GM23338 (cell line): ENCODE measurements around the gene SENP6. TPM values are rescaled to one million over a fixed set of nuclear protein-coding genes. Genes with fewer than 3 reads are reported as not detected.
"Not testable (repeated sequence)": the region's sequence is repeated elsewhere in the genome, so short reads cannot be mapped to it uniquely, and the experiment has no call there.

ENCODE experiments used
- ATAC-seq: fragments of 200-7000 bp; cut with Tn5 transposase; 3 replicates; pipeline ENCODE4 v1.9.1; 2020
- DNase-seq: peaks from one replicate; pipeline ENCODE4 v3.0.0-alpha.2; 2015; ENCODE audit warnings: low spot score
- H2AFZ ChIP-seq: fragments of 200-600 bp; sonication (generic); 2 replicates; pipeline ENCODE4 v1.8.0; 2016; ENCODE audit warnings: antibody characterized with exemption, mild to moderate bottlenecking, moderate library complexity
- H3F3A ChIP-seq: fragments of 200-600 bp; sonication (generic); replicated peaks from 2 replicates; pipeline ENCODE4 v1.8.0; 2017; ENCODE audit warnings: antibody characterized with exemption, mixed run types, low read depth
- H3K27ac ChIP-seq: fragments of 200-600 bp; sonication (generic); 2 replicates; pipeline ENCODE4 v1.6.1; 2016; ENCODE audit warnings: low read depth
- H3K27me3 ChIP-seq: fragments of 200-600 bp; sonication (generic); 2 replicates; pipeline ENCODE4 v1.8.0; 2016; ENCODE audit warnings: mild to moderate bottlenecking, mixed run types, moderate library complexity; ENCODE audit not compliant: insufficient read depth
- H3K36me3 ChIP-seq: fragments of 200-600 bp; sonication (generic); 2 replicates; pipeline ENCODE4 v1.8.0; 2016; ENCODE audit warnings: mild to moderate bottlenecking; ENCODE audit not compliant: insufficient read depth
- H3K4me1 ChIP-seq: fragments of 200-600 bp; sonication (generic); 2 replicates; pipeline ENCODE4 v1.8.0; 2016; ENCODE audit warnings: mild to moderate bottlenecking, moderate library complexity; ENCODE audit not compliant: insufficient read depth
- H3K4me2 ChIP-seq: fragments of 200-600 bp; sonication (generic); 2 replicates; pipeline ENCODE4 v1.7.1; 2017; ENCODE audit warnings: mixed run types
- H3K4me3 ChIP-seq: fragments of 200-600 bp; sonication (generic); 2 replicates; pipeline ENCODE4 v1.6.1; 2016; ENCODE audit warnings: mixed run types
- H3K79me2 ChIP-seq: fragments of 200-600 bp; sonication (generic); replicated peaks from 2 replicates; pipeline ENCODE4 v1.8.0; 2017; ENCODE audit warnings: mild to moderate bottlenecking; ENCODE audit not compliant: insufficient read depth
- H3K9me2 ChIP-seq: fragments of 200-600 bp; sonication (generic); 2 replicates; pipeline ENCODE4 v1.8.0; 2017; ENCODE audit not compliant: insufficient read depth
- H4K20me1 ChIP-seq: fragments of 200-600 bp; sonication (generic); replicated peaks from 2 replicates; pipeline ENCODE4 v1.8.0; 2017; ENCODE audit warnings: mild to moderate bottlenecking; ENCODE audit not compliant: insufficient read depth
- H3K27ac Mint-ChIP-seq: 2 replicates; pipeline ENCODE4 v1.8.0; 2020; ENCODE audit warnings: inconsistent platforms, mild to moderate bottlenecking, moderate library complexity, mixed read lengths
- H3K27me3 Mint-ChIP-seq: 3 replicates; pipeline ENCODE4 v1.8.0; 2022; ENCODE audit warnings: low read depth, mild to moderate bottlenecking, moderate library complexity, mixed read lengths, inconsistent platforms; ENCODE audit not compliant: insufficient read depth, poor library complexity
- H3K36me3 Mint-ChIP-seq: 3 replicates; pipeline ENCODE4 v1.8.0; 2021; ENCODE audit warnings: low read depth, mild to moderate bottlenecking, inconsistent platforms, moderate library complexity, mixed read lengths
- H3K4me1 Mint-ChIP-seq: 3 replicates; pipeline ENCODE4 v1.8.0; 2020; ENCODE audit warnings: mild to moderate bottlenecking, inconsistent platforms, mixed read lengths
- H3K4me3 Mint-ChIP-seq: 3 replicates; pipeline ENCODE4 v1.8.0; 2021; ENCODE audit warnings: moderate library complexity, mild to moderate bottlenecking, inconsistent platforms, mixed read lengths
- H3K9me3 Mint-ChIP-seq: 3 replicates; pipeline ENCODE4 v1.8.0; 2020; ENCODE audit warnings: moderate library complexity, mild to moderate bottlenecking, inconsistent platforms, mixed read lengths
- CREB1 ChIP-seq: fragments of 250-450 bp; sonication (Bioruptor Pico); IDR thresholded peaks from 2 replicates; pipeline ENCODE4 v1.5.0; 2020; ENCODE audit warnings: low read depth, mild to moderate bottlenecking, moderate library complexity
- CTCF ChIP-seq, 2 experiments: fragments of 200-600 bp in 1 of 2; sonication (generic) in 1 of 2; conservative IDR thresholded peaks; 2 replicates each; pipeline versions ENCODE4 v1.5.1 to v1.6.1; 2016 to 2017; ENCODE audit warnings: antibody characterized with exemption in 2 of 2, low read depth in 2 of 2, mild to moderate bottlenecking in 2 of 2, moderate library complexity in 1 of 2
- EZH2phosphoT487 ChIP-seq: fragments of 200-600 bp; sonication (generic); IDR thresholded peaks from one replicate; pipeline ENCODE4 v1.8.1; 2018; ENCODE audit warnings: antibody characterized with exemption; ENCODE audit not compliant: unreplicated experiment
- JUNB ChIP-seq: IDR thresholded peaks from one replicate; pipeline ENCODE4 v1.6.1; 2016; ENCODE audit warnings: antibody characterized with exemption; ENCODE audit not compliant: unreplicated experiment
- NANOG ChIP-seq: IDR thresholded peaks from 2 replicates; pipeline ENCODE4 v1.6.1; 2016; ENCODE audit warnings: antibody characterized with exemption, borderline replicate concordance
- POLR2AphosphoS5 ChIP-seq: IDR thresholded peaks from 2 replicates; pipeline ENCODE4 v1.6.1; 2016; ENCODE audit warnings: antibody characterized with exemption, low read depth
- STAT1 ChIP-seq: IDR thresholded peaks from one replicate; pipeline ENCODE4 v1.6.1; 2016; ENCODE audit warnings: antibody characterized with exemption; ENCODE audit not compliant: unreplicated experiment
- ZNF114 ChIP-seq: fragments of 250-450 bp; sonication (Bioruptor Pico); IDR thresholded peaks from 2 replicates; pipeline ENCODE4 v1.5.0; 2020; ENCODE audit warnings: mild to moderate bottlenecking, moderate library complexity
- polyA plus RNA-seq: library from polyadenylated mRNA; unstranded; fragments of >200 nt; fragmentation: Nextera tagmentation; extraction: Ambion mirVana; gene quantifications from 2 replicates; pipeline ENCODE4 v1.2.1, GENCODE V29; 2016
- total RNA-seq: library from RNA; depleted of rRNA; stranded (reverse); fragments of >200 nt; shearing (Covaris generic); gene quantifications from 2 replicates; pipeline ENCODE4 v1.2.3, GENCODE V29; 2014
- TF ChIP-seq, protein P1 (sequence below): IDR thresholded peaks from 2 replicates; pipeline ENCODE4 v1.6.1; 2016; ENCODE audit warnings: antibody characterized with exemption

SENP6 gene
- total and polyA plus RNA-seq, 2 experiments from 2014 or later, result 66.6 to 114 TPM

DNA sequence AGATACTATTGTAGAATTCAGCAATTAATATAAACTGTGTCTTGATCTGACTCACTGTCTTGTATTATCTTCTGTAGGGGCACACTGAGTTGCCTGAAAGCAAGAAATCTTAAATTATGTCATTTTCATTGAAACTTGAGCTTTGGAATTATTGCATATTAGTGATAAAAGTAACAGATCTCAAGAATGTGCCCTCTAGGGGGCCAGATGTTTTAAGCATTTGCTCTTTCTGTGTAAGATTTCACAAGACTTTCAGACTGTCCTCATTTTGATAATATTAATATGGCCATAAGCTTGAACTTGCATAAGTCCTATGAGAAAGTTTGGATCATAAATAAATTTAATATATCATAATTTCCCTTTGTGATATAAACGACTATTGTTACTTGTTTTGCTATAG is 91.9 kb downstream of the SENP6 start:
- H3K9me3 Mint-ChIP-seq, result no peaks in the 10 kb centered on the region
- Histone ChIP-seq H3K4me2 (no peak overlapping the region), H3K27ac (no peak overlapping the region), H3K4me3 (no peak overlapping the region), H2AFZ (no peak overlapping the region), H3K4me1 (no peaks in the 10 kb centered on the region), H3K79me2 (no peaks in the 10 kb centered on the region; the same call in 1 of the 2 replicates), H4K20me1 (no peaks in the 10 kb centered on the region), H3F3A (no peaks in the 10 kb centered on the region), H3K36me3 (peaks cover 21% of the 10 kb centered on the region), H3K9me2 (no peaks in the 10 kb centered on the region), H3K27me3 (no peaks in the 10 kb centered on the region)
- ATAC-seq (no peak), DNase-seq (no peak)
- H3K27ac Mint-ChIP-seq, result no peak overlapping the region
- H3K4me1 Mint-ChIP-seq, result no peaks in the 10 kb centered on the region
- H3K4me3 Mint-ChIP-seq, result no peak overlapping the region
- peaks cover 9% of the 10 kb centered on the region for H3K27me3 Mint-ChIP-seq
- peaks cover 53% of the 10 kb centered on the region for H3K36me3 Mint-ChIP-seq
- TF ChIP-seq POLR2AphosphoS5 (no peak), CREB1 (CRISPR knock-in tag) (no peak), CTCF (conservative IDR thresholded peaks at IDR 0.05; ENCODE audit: low read depth in 2 of 2) (0 out of 4 replicates have a peak, but pooled peaks of 1 of the 2 experiments have one; percentile 17), STAT1 (no peak), ZNF114 (CRISPR knock-in tag) (no peak), NANOG (no peak), JUNB (no peak)
- TF ChIP-seq, protein P1, sequence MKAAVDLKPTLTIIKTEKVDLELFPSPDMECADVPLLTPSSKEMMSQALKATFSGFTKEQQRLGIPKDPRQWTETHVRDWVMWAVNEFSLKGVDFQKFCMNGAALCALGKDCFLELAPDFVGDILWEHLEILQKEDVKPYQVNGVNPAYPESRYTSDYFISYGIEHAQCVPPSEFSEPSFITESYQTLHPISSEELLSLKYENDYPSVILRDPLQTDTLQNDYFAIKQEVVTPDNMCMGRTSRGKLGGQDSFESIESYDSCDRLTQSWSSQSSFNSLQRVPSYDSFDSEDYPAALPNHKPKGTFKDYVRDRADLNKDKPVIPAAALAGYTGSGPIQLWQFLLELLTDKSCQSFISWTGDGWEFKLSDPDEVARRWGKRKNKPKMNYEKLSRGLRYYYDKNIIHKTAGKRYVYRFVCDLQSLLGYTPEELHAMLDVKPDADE, result no peak

DNA sequence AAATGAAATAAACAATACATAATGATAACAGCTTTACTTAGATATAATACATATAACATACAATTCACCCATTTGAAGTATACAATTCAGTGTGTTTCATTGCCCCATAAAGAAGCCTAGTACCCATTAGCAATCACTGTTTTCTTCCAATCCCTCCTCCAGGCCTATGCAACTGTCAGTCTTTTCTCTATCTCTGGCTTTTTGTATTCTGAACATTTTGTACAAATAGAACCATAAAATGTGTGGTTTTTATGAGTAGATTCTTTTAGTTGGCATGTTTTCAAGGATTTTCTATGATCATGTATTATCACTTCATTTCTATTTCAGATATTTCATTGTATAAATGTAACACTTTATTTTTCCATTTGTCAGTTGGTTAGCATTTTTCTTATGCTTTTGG is 92.7 kb downstream of the SENP6 start:
- peaks cover 21% of the 10 kb centered on the region for H3K36me3 ChIP-seq
- no peaks in the 10 kb centered on the region; the same call in 1 of the 2 replicates for H3K79me2 ChIP-seq
- H3K27me3 Mint-ChIP-seq, result peaks cover 7% of the 10 kb centered on the region
- H3K36me3 Mint-ChIP-seq, result peaks cover 49% of the 10 kb centered on the region
- H3K27ac ChIP-seq, result no peak overlapping the region
- 0 out of 2 replicates have a peak, but pooled peaks cover under 1% of the 10 kb centered on the region for H4K20me1 ChIP-seq
- no peak overlapping the region for H3K27ac Mint-ChIP-seq
- no peak overlapping the region for H3K4me3 ChIP-seq
- no peak for ATAC-seq
- no peak for TF ChIP-seq EZH2phosphoT487
- no peaks in the 10 kb centered on the region for H3F3A ChIP-seq
- no peaks in the 10 kb centered on the region for H3K9me2 ChIP-seq
- H3K4me1 Mint-ChIP-seq, result no peaks in the 10 kb centered on the region
- H3K4me1 ChIP-seq, result no peaks in the 10 kb centered on the region
- DNase-seq, result no peak
- no peak overlapping the region for H2AFZ ChIP-seq
- no peak overlapping the region for H3K4me2 ChIP-seq
- H3K9me3 Mint-ChIP-seq, result no peaks in the 10 kb centered on the region
- H3K4me3 Mint-ChIP-seq, result no peak overlapping the region
- H3K27me3 ChIP-seq, result no peaks in the 10 kb centered on the region

DNA sequence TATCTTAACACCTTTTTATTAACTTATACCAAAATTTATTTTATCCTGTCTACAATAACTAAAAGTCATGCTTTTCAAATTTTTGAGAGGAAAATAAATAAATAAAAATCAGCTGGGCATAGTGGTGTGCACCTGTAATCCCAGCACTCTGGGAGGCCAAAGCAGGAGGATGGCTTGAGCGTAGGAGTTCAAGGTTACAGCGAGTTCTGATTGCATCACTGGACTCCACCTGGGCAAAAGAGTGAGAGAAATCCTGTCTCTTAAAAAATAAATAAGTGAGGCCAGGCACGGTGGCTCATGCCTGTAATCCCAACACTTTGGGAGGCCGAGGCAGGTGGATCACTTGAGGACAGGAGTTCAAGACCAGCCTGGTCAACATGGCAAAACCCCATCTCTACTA is 106.7 kb downstream of the SENP6 start:
- H3K27ac Mint-ChIP-seq, ATAC-seq, H3F3A ChIP-seq, H3K27me3 Mint-ChIP-seq, H3K4me3 Mint-ChIP-seq, DNase-seq, H3K27ac ChIP-seq, H3K79me2 ChIP-seq, H3K4me3 ChIP-seq, H3K4me1 Mint-ChIP-seq, H3K4me2 ChIP-seq, H3K9me2 ChIP-seq, H4K20me1 ChIP-seq, H3K27me3 ChIP-seq, H3K9me3 Mint-ChIP-seq, H2AFZ ChIP-seq, H3K4me1 ChIP-seq: not testable (repeated sequence)
- H3K36me3 Mint-ChIP-seq, result peaks cover 47% of the 10 kb centered on the region
- peaks cover 18% of the 10 kb centered on the region for H3K36me3 ChIP-seq
